CD14-positive monocyte (primary cell): Measurements from ENCODE around the gene NBPF3. TPM values are rescaled to one million over a fixed set of nuclear protein-coding genes. Genes with fewer than 3 reads are reported as not detected.

Experiments
- DNase-seq, 3 donors: peaks; one replicate each; pipeline ENCODE4 v3.0.0-alpha.2; 2011 to 2022
- H2AFZ ChIP-seq: 2 replicates; pipeline ENCODE4 v1.6.0; 2012; ENCODE audit warnings: mild to moderate bottlenecking, low read depth, low read length, inconsistent platforms; ENCODE audit not compliant: insufficient read depth, poor library complexity, severe bottlenecking
- H3K27ac ChIP-seq, 2 donors: 1 replicate in 1 of 2; 2 replicates in 1 of 2; pipeline ENCODE4 v1.5.1; 2012 to 2013; ENCODE audit warnings: low read length in 2 of 2, control low read depth in 1 of 2, inconsistent platforms in 1 of 2, low read depth in 1 of 2, mild to moderate bottlenecking in 1 of 2
- H3K27me3 ChIP-seq, 2 donors: one replicate each; pipeline versions ENCODE4 v1.6.0 to v1.6.1; 2011 to 2013; ENCODE audit warnings: low read length in 2 of 2; ENCODE audit not compliant: control insufficient read depth in 2 of 2, insufficient read depth in 2 of 2
- H3K36me3 ChIP-seq, 2 donors: replicated peaks in 1 of 2; 1 replicate in 1 of 2; 2 replicates in 1 of 2; pipeline versions ENCODE4 v1.5.1 to v1.6.1; 2012 to 2013; ENCODE audit warnings: low read length in 2 of 2, control low read depth in 1 of 2, inconsistent platforms in 1 of 2, mild to moderate bottlenecking in 1 of 2; ENCODE audit not compliant: insufficient read depth in 2 of 2, control insufficient read depth in 1 of 2
- H3K4me1 ChIP-seq, 2 donors: 1 replicate in 1 of 2; 2 replicates in 1 of 2; pipeline versions ENCODE4 v1.5.1 to v1.6.1; 2012 to 2013; ENCODE audit warnings: low read length in 2 of 2, control low read depth in 1 of 2, inconsistent platforms in 1 of 2, mild to moderate bottlenecking in 1 of 2, moderate library complexity in 1 of 2; ENCODE audit not compliant: insufficient read depth in 2 of 2, control insufficient read depth in 1 of 2
- H3K4me2 ChIP-seq: replicated peaks from 2 replicates; pipeline ENCODE3; 2012; ENCODE audit warnings: low read length, moderate library complexity, mild to moderate bottlenecking; ENCODE audit not compliant: poor library complexity, severe bottlenecking; ENCODE audit errors: extremely low read depth
- H3K4me3 ChIP-seq, 3 experiments: fragments of 200-600 bp in 1 of 3; sonication (generic) in 1 of 3; replicated peaks in 1 of 3; 1 replicate in 2 of 3; 2 replicates in 1 of 3; pipeline ENCODE4 v1.5.1; 2011 to 2013; ENCODE audit warnings: low read length in 3 of 3, mild to moderate bottlenecking in 3 of 3, control low read depth in 2 of 3, low read depth in 2 of 3, inconsistent platforms in 1 of 3, moderate library complexity in 1 of 3
- H3K79me2 ChIP-seq: 2 replicates; pipeline ENCODE4 v1.6.0; 2012; ENCODE audit warnings: mild to moderate bottlenecking, control low read depth, inconsistent platforms, low read length, moderate library complexity; ENCODE audit not compliant: insufficient read depth
- H3K9ac ChIP-seq: 2 replicates; pipeline ENCODE4 v1.6.0; 2017; ENCODE audit warnings: low read length, mild to moderate bottlenecking; ENCODE audit not compliant: insufficient read depth, poor library complexity, severe bottlenecking
- H3K9me3 ChIP-seq, 2 donors: replicated peaks in 1 of 2; 1 replicate in 1 of 2; 2 replicates in 1 of 2; pipeline versions ENCODE4 v1.5.1 to v1.6.1; 2012 to 2013; ENCODE audit warnings: low read length in 2 of 2, control low read depth in 1 of 2; ENCODE audit not compliant: control insufficient read depth in 1 of 2, insufficient read depth in 1 of 2
- H4K20me1 ChIP-seq: 2 replicates; pipeline ENCODE4 v1.6.0; 2012; ENCODE audit warnings: mild to moderate bottlenecking, low read length, control low read depth, moderate library complexity; ENCODE audit not compliant: insufficient read depth
- H3K27ac Mint-ChIP-seq, 7 donors: one replicate each; pipeline ENCODE4 v1.8.0; 2020; ENCODE audit warnings: mild to moderate bottlenecking in 7 of 7, mixed read lengths in 7 of 7, moderate library complexity in 6 of 7, inconsistent platforms in 2 of 7
- H3K27me3 Mint-ChIP-seq, 3 donors: one replicate each; pipeline ENCODE4 v1.8.0; 2021 to 2022; ENCODE audit warnings: low read depth in 3 of 3, mild to moderate bottlenecking in 3 of 3, mixed read lengths in 3 of 3, moderate library complexity in 3 of 3, inconsistent platforms in 1 of 3
- H3K36me3 Mint-ChIP-seq, 2 donors: one replicate each; pipeline ENCODE4 v1.8.0; 2020; ENCODE audit warnings: mixed read lengths in 2 of 2, inconsistent platforms in 1 of 2, mild to moderate bottlenecking in 1 of 2
- H3K4me1 Mint-ChIP-seq: one replicate; pipeline ENCODE4 v1.8.0; 2020; ENCODE audit warnings: mild to moderate bottlenecking, mixed read lengths
- H3K4me3 Mint-ChIP-seq, 2 donors: one replicate each; pipeline ENCODE4 v1.8.0; 2020; ENCODE audit warnings: mild to moderate bottlenecking in 2 of 2, mixed read lengths in 2 of 2, moderate library complexity in 1 of 2
- H3K9me3 Mint-ChIP-seq, 7 donors: one replicate each; pipeline ENCODE4 v1.8.0; 2020 to 2022; ENCODE audit warnings: mixed read lengths in 7 of 7, mild to moderate bottlenecking in 6 of 7, moderate library complexity in 6 of 7, inconsistent platforms in 2 of 7
- WGBS: methylation state at CpG from one replicate; pipeline ENCODE4 v1.1.5; 2013; ENCODE audit warnings: missing lambda C conversion rate; ENCODE audit not compliant: insufficient coverage; 5-methylcytosine and 5-hydroxymethylcytosine counted together
- intact Hi-C, 2 donors: fragments of 100-400 bp; cut with micrococcal nuclease; formaldehyde crosslinking; loops; one replicate each; pipeline versions ENCODE4 v1.15.0 to v1.15.1; 2023
- polyA plus RNA-seq, 3 donors: library from polyadenylated mRNA; depleted of rRNA in 1 of 3; unstranded in 2 of 3; stranded (reverse) in 1 of 3; fragments of 300-500 nt in 2 of 3; fragments of >200 nt in 1 of 3; fragmentation: Illumina TruSeq in 2 of 3; gene quantifications; 1 replicate in 2 of 3; 2 replicates in 1 of 3; pipeline ENCODE4 v1.2.3, GENCODE V29; 2012 to 2021
- TF ChIP-seq, protein P1 (sequence below): fragments of 200-600 bp; IDR thresholded peaks from one replicate; pipeline ENCODE4 v1.8.0; 2022; ENCODE audit warnings: antibody characterized with exemption, mild to moderate bottlenecking

NBPF3 gene
- polyA plus RNA-seq, 3 donors, result 1.2 to 1.5 TPM; not detected in 1

DNA sequence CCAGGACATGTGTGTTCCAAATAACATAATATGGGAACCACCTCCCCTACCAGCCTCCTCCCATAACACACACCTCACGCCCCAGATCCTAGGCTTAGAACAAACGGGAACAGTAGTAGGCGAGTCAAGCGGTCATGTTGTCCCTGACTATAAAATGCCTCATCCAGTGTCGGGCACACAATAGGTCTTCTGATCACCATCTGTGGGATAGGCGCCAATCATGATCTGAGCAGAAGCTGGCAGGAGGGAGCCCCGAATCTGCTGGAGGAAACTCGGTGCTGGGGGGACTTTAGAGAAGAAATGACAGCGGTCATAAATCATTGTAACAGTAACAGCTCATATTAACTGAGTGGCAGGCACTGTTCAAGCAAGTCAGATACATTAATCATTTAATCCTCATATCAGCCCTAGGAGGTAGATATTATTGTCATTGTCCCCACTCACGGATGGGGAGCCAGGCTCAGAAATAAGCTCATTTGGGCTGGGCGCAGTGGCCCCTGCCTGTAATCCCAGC is 82.6 kb downstream of the NBPF3 start:
- Histone ChIP-seq H3K4me1 (peaks cover 8 to 11% of the 10 kb centered on the region in 2 donors), H4K20me1 (no peaks in the 10 kb centered on the region), H3K9me3 (no peaks in the 10 kb centered on the region), H3K27me3 (peaks cover 0 to 14% of the 10 kb centered on the region in 2 donors), H3K4me3 (no peak overlapping the region), H3K36me3 (no peaks in the 10 kb centered on the region), H3K79me2 (no peaks in the 10 kb centered on the region), H3K27ac (no peak overlapping the region), H3K9ac (no peak overlapping the region), H3K4me2 (no peak overlapping the region), H2AFZ (no peak overlapping the region)
- Mint-ChIP-seq H3K4me1 (peaks cover 10% of the 10 kb centered on the region), H3K27me3 (peaks cover 19 to 54% (median 34%) of the 10 kb centered on the region in 3 donors), H3K27ac (no peak overlapping the region), H3K36me3 (no peaks in the 10 kb centered on the region), H3K4me3 (no peak overlapping the region), H3K9me3 (peaks cover 0 to under 1% (median 0%) of the 10 kb centered on the region in 7 donors)
- DNase-seq, result no peak
- intact Hi-C loops, result no loop called here
- WGBS, result 90% methylated on average over 8 of the region's 11 CpGs
- TF ChIP-seq, protein P1, sequence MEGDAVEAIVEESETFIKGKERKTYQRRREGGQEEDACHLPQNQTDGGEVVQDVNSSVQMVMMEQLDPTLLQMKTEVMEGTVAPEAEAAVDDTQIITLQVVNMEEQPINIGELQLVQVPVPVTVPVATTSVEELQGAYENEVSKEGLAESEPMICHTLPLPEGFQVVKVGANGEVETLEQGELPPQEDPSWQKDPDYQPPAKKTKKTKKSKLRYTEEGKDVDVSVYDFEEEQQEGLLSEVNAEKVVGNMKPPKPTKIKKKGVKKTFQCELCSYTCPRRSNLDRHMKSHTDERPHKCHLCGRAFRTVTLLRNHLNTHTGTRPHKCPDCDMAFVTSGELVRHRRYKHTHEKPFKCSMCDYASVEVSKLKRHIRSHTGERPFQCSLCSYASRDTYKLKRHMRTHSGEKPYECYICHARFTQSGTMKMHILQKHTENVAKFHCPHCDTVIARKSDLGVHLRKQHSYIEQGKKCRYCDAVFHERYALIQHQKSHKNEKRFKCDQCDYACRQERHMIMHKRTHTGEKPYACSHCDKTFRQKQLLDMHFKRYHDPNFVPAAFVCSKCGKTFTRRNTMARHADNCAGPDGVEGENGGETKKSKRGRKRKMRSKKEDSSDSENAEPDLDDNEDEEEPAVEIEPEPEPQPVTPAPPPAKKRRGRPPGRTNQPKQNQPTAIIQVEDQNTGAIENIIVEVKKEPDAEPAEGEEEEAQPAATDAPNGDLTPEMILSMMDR, result no peak

- no peaks in the 10 kb centered on the region for H3K79me2 ChIP-seq
- H3K27me3 Mint-ChIP-seq, result peaks cover 21 to 61% (median 36%) of the 10 kb centered on the region in 3 donors
- no peak overlapping the region for H3K4me3 ChIP-seq
- intact Hi-C loops, result no loop called here
- no peak overlapping the region for H2AFZ ChIP-seq
- no peak overlapping the region for H3K4me2 ChIP-seq
- TF ChIP-seq, protein P1, result no peak
- H3K36me3 Mint-ChIP-seq, result no peaks in the 10 kb centered on the region
- H3K4me3 Mint-ChIP-seq, result no peak overlapping the region
- no peak overlapping the region for H3K9ac ChIP-seq
- H3K27me3 ChIP-seq, result peaks cover 0 to 14% of the 10 kb centered on the region in 2 donors
- no peak overlapping the region for H3K27ac Mint-ChIP-seq
- H3K9me3 Mint-ChIP-seq, result peaks cover 0 to 3% (median 0%) of the 10 kb centered on the region in 7 donors
- no peaks in the 10 kb centered on the region for H3K9me3 ChIP-seq
- H3K4me1 ChIP-seq, result peaks cover 8 to 11% of the 10 kb centered on the region in 2 donors
- H3K36me3 ChIP-seq, result no peaks in the 10 kb centered on the region
- peaks cover 10% of the 10 kb centered on the region for H3K4me1 Mint-ChIP-seq
- no peak overlapping the region for H3K27ac ChIP-seq
- H4K20me1 ChIP-seq, result no peaks in the 10 kb centered on the region
- 90% methylated on average over 6 of the region's 7 CpGs for WGBS
- no peak for DNase-seq
Measured at GRCh38 chr1:21523297-21523813, 83.4 kb downstream of the NBPF3 start.
